ENCODE measurements around the gene CD2AP.
"Not testable (repeated sequence)": the region's sequence is repeated elsewhere in the genome, so short reads cannot be mapped to it uniquely, and the experiment has no call there.

Gene CD2AP, protein sequence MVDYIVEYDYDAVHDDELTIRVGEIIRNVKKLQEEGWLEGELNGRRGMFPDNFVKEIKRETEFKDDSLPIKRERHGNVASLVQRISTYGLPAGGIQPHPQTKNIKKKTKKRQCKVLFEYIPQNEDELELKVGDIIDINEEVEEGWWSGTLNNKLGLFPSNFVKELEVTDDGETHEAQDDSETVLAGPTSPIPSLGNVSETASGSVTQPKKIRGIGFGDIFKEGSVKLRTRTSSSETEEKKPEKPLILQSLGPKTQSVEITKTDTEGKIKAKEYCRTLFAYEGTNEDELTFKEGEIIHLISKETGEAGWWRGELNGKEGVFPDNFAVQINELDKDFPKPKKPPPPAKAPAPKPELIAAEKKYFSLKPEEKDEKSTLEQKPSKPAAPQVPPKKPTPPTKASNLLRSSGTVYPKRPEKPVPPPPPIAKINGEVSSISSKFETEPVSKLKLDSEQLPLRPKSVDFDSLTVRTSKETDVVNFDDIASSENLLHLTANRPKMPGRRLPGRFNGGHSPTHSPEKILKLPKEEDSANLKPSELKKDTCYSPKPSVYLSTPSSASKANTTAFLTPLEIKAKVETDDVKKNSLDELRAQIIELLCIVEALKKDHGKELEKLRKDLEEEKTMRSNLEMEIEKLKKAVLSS

DNA sequence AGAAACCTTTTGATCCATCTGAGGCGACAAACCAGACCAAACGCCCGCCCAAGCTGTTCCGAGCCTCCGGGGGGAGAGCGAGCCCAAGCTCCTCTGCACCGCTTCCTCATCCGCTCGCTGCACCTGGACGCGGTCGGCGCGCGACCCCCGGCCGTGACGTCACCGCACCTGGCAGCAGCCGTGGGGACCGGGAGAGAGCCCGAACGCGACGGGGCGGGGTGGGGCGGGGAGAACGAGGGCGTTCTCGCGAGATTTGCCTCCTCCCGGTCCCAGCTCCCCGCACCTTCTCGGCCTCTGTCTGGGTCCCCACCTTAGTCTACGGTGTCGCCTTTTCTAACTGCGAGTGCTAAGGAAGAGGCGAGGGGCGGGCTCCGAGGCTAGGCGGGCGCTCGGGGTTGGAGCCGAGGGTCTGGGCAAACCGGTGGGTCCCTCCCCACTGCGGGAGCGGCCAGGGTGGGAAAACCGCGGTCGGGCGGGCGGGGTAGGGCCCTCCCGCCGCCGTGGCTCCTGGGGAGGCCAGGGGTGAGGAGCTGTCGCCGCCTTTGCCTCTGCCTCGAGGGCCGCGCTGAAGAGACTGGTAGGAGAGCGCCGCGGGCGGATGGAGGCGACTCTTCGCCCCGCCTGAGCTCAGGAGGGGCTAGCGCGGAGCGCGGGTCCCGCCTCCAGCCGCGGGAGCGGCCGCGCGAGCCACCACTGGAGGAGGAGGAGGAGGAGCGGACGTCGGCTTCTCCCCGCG, at the start of gene CD2AP:
CD2AP (plus strand) TSS at position 293 of the 736 bp plus-strand sequence. CDS start 456 bp downstream, outside the sequence.
- peak; percentile 79 for DNase-seq

DNA sequence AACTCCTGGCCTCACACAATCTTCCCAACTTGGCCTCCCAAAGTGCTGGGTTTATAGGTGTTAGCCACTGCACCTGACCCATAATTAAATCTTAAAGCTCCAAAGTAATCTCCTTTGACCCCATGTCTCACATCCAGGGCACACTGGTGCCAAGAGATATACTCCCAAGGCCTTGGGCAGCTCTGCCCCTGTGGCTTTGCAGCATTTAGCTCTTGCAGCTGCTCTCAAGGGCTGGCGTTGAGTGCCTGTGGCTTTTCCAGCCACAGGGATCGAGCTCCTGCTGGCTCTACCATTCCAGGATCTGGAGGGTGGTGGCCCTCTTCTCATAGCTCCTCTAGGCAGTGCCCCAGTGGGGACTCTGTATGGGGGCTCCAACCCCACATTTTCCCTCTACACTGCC, 49.3 kb upstream of the CD2AP start:
- DNase-seq: no peak

GRCh38 chr6:47428746-47429664, 48.6 kb upstream of the CD2AP start:
- DNase-seq: no peak

DNA sequence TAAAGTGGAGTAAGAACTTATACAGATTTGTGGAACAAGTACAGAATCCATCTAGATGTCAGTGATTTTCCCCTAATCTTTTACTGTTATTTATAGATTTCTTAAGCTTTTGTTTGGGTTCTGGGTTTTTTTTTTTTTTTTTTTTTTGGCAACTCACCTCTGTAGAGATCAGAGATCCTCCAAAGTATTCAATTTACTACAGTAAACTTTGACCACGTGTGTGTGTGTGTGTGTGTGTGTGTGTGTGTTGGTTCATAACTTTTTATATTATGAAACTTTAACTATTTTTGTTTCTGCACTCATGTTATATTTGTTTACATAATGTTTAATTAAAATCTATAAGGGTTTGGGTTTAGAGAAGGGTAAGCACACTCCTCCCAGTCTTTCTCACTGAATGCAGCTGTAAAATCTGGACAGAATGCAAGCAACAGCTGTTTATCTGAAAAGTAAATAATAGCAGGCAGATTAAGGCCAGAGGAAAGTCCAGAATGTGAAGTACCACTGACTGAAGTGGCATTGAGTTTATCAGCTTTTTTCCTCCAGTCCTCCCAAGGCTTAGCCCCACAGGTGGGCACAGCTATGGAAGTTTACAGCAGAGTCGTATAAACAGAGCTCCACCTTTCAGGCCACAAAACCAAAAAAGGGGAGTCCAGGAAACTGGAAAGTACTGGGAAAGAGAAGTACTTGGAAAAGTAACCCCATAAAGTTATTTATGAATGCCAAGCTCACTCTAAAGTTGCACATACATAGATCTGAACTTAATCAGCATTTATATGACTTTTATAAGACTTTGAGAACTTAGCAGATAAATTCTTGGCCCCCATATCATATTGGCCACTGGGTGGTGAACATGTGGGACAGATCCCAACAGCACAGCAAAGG, 43.0 kb upstream of the CD2AP start:
- DNase-seq: no peak

DNA sequence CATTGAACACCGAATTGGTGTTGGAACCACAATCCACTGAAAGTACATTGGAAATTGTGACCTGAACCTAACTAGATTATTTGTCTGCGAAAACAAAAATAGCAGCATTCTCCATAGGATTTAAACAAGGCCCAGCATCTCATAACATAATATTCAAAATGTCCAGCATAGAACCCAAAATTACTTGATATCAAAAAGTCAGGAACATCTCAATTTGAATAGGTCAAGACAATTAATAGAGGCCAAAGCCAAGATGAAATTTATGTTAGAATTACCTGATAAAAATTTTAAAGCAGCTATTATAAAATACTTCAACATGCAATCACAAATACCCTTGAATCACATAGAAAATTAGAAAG, 42.4 kb upstream of the CD2AP start:
- DNase-seq: no peak

DNA sequence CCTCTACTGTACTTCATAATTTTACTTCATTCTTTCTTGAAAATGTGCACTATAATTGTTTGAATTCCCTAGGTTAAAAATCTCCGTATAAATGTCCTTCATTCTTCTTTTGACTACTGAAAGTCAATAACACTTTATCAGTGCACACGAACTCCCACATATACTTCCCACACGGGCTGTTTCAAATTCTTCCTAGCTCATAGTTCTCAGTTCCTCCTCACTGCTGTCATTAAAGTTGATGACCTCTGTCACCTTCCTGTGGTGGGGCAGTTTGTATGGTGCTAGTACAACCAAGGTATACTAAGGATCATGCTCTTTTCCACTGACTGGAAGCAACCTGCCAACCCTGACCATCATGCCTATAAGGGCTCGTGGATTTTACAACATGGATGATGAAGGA, 40.0 kb upstream of the CD2AP start:
- no peak for DNase-seq

DNA sequence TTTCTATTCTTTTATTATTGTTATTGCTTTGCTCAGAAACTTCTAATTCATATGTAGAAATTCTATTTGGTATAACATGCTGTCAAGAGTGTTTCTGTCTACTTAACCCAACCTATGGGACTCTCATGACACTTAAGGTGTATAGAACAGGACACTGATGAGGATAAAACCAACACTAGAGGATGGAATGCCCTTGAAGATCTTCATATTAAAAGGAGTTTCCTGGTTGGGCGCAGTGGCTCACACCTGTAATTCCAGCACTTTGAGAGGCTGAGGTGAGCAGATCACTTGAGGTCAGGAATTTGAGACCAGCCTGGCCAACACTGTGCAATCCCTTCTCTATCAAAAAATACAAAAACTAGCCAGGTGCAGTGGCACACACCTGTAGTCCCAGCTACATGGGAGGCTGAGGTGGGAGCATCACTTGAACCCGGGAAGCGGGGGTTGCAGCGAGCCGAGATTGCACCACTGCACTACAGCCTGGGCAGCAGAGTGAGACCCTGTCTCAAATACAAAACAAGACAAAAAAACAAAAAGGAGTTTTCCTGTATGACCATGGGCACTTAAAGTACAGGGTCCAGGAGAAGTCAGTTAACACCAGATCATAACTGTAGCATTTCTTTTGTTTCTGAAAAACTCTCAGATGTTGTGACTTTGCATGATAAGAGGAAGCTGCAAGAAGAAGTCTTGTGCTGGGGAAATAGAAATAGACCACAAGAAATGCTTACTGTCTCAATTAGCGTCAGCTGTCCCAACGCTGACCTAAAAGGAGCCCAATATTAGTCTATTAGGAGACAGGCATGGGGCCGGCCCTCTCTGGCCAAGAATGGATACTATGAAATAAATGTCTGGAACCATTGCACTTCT, 38.9 kb upstream of the CD2AP start:
- no peak for DNase-seq

DNA sequence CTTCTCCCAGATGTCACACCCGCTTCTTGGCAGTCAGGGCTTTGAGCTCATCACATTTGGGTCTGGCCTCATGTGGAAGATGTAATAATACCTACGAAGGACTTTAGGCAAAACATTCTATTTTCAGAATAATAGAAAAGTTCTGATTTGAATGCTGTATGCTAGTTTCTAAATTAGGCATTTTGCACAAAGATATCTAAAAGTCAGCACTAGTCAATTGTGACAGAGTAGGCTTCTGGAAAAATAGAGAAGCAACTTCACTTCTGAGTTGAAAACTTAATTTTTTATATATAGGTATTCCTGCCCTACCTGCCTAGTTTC, 38.3 kb upstream of the CD2AP start:
- DNase-seq: no peak

GRCh38 chr6:47440719-47441118, 36.9 kb upstream of the CD2AP start:
- DNase-seq: no peak

DNA sequence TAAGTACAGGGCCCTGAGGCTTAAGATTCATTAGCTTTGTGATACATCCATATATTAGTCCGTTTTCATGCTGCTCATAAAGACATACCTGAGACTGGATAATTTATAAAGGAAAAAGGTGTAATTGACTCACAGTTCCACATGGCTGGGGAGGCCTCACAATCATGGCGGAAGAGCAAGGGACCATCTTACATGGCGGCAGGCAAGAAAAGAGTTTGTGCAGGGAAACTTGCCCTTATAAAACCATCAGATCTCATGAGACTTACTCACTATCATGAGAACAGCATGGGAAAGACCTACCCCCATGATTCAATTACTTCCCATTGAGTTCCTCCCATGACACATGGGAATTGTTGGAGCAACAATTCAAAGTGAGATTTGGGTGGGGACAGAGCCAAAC, 32.6 kb upstream of the CD2AP start:
- not testable (repeated sequence) for DNase-seq

DNA sequence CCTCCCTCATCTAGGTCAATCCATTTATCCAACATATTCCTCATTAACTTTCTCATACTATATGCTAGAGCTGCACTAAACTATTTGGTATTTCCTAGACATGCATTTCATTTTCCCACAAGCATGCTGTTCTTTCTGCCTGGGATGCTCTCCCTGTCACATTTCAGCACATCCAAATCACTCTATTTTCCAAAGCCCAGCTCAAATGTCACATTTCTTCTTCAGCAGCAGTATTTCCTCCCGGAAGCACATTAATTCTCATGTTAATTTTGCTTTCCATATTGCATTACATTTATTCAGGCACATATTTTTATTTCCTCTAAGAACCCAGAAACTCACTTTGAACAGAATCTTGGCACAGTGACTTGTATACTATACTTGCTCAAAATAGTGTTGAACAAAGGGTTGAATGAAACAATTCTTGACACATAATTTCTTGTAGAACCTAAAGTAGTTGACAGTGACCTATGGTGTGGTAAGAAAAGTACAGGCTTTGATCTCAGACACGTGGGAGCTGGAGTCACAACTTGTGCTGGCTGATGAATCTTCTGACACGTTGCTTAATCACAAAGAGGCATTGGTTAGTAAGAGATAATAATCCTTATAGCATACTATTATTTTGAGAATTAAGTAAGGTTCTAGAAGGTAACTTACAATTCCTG, 30.8 kb upstream of the CD2AP start:
- no peak for DNase-seq

- DNase-seq: no peak
Measured at GRCh38 chr6:47447722-47448121, 29.9 kb upstream of the CD2AP start.

GRCh38 chr6:47451162-47451561, 26.4 kb upstream of the CD2AP start:
- DNase-seq: no peak

GRCh38 chr6:47452899-47453298, 24.7 kb upstream of the CD2AP start:
- no peak for DNase-seq

DNA sequence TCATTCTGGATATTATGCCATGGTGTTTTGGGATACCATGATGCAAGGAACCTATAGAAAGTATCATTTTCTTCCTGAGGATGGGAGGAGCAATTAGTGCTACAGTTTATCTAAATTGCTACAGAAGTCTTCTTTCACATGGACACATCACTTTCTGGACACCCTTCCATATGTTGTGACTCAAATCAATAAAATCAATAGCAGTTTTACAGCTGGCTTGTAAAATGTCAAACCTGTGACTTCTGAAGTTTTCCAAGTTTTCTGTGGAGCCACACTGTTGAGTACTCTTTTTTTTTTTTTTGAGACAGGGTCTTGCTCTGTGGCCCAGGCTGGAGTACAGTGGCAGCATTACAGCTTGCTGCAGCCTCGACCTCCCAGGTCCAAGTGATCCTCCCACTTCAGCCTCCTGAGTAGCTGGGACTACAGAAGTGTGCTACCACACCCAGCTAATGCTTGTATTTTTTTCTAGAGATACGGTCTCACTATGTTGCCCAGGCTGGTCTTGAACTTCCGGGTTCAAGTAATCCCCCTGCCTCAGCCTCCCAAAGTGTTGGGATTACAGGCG, 24.1 kb upstream of the CD2AP start:
- no peak for DNase-seq

DNA sequence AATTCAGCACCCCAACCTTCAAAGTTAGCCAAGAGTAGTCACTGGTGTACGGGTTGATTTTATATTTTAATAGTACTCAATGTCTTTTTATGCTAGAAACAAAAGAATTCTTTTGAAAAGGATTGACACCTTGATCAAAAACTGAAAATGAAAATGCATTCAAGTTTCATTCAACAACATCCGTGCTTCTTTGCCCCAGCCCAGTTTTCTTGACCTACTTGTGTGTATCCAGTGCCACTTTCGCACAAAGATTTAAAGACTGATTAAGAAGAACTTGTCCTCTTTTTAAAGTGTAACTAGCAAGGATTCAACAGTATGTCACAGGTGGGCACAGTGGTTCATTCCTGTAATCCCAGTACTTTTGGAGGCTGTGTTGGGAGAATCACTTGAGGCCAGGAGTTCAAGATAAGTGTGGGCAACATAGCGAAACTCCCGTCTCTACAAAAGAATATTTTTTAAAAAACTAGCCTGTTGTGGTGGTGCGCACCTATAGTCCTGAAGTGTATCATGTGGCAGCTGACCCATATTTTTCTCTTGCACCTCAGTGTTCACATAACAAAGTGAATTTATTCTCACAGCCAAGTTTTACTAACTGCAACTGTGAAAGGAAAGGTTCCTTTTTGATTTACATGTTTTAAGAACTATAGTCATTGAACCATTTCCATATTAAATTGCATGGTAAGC, 22.7 kb upstream of the CD2AP start:
- DNase-seq: no peak

GRCh38 chr6:47455533-47456209, 21.9 kb upstream of the CD2AP start:
- no peak for DNase-seq

DNA sequence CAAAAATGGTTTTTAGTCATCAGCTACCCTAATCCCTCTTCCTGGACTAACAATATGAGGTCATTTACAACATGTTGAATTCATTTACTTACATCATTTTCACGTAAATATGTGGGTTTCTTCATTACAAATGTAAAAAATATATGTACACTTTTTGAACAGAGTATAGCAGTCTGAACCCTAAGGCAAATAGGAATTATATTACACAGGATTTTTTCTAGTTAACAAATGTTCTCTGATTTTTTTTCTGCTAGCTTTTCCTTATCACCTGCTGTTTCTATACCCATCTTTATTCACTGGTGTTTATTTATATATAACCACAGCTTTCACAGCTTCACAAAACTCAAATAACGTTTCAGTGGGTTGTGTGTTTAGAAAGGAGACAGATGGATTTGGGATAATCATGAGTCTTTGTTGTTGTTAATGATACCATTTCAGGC, 21.0 kb upstream of the CD2AP start:
- no peak for DNase-seq

DNA sequence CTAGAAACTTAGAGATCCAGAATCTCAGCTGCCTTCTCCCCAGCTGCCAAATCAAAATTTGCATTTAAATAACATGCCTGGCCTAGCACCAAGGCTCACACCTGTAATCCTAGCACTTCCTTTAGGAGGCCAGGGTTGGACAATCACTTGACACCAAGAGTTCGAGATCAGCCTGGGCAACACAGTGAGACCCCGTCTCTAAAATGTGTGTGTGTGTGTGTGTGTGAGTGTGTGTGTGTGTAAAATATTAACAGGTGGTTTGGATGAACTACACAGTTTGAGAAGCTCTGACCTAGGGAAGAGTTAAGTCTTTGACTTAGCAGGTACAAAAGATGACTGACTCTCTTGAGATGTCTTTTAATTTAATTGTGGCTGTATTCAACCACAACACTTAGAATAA, 20.2 kb upstream of the CD2AP start:
- DNase-seq: no peak
